Activated B cell treated with CpG ODN at 0.5 μM for 24 hours (primary cell): ENCODE results near the gene RPRD2. TPM values are rescaled to one million over a fixed set of nuclear protein-coding genes. Genes with fewer than 3 reads are reported as not detected.
A peak's percentile ranks its signal among the peaks of the same experiment; 100 is the strongest.

Source experiments
- ATAC-seq: fragments of 200-7000 bp; cut with Tn5 transposase; one replicate; pipeline ENCODE4 v1.10.0; 2021; ENCODE audit warnings: low read depth, mild to moderate bottlenecking, moderate library complexity
- CTCF ChIA-PET: fragments of 350-600 bp; sonication (Branson Sonifier 250); formaldehyde crosslinking; loops from one replicate; lab custom pipeline; 2021; ENCODE audit warnings: antibody characterized with exemption; lab: Charles Lee
- POLR2A ChIA-PET: fragments of 350-600 bp; sonication (Branson Sonifier 250); formaldehyde crosslinking; loops from one replicate; lab custom pipeline; 2021; ENCODE audit warnings: antibody characterized with exemption; lab: Charles Lee
- DNase-seq: peaks from one replicate; pipeline ENCODE4 v3.0.0; 2022
- H3K27ac Mint-ChIP-seq: one replicate; pipeline ENCODE4 v1.8.0; 2020; ENCODE audit warnings: mixed read lengths
- H3K27me3 Mint-ChIP-seq: one replicate; pipeline ENCODE4 v1.8.0; 2021; ENCODE audit warnings: mixed read lengths
- H3K36me3 Mint-ChIP-seq: one replicate; pipeline ENCODE4 v1.8.0; 2021; ENCODE audit warnings: low read depth, mixed read lengths
- H3K4me1 Mint-ChIP-seq: one replicate; pipeline ENCODE4 v1.8.0; 2021; ENCODE audit warnings: mixed read lengths
- H3K4me3 Mint-ChIP-seq: one replicate; pipeline ENCODE4 v1.8.0; 2020; ENCODE audit warnings: mild to moderate bottlenecking, mixed read lengths
- H3K9me3 Mint-ChIP-seq: one replicate; pipeline ENCODE4 v1.8.0; 2020; ENCODE audit warnings: mixed read lengths
- CTCF ChIP-seq: fragments of 200-600 bp; IDR thresholded peaks from one replicate; pipeline ENCODE4 v1.8.0; 2022; ENCODE audit warnings: antibody characterized with exemption, mild to moderate bottlenecking
- intact Hi-C: fragments of 100-400 bp; cut with micrococcal nuclease; formaldehyde crosslinking; loops from one replicate; pipeline ENCODE4 v1.15.1; 2024
- total RNA-seq: library from RNA; stranded (reverse); gene quantifications from 2 replicates; pipeline ENCODE4 v1.2.3, GENCODE V29; 2022

Gene RPRD2
- total RNA-seq, 1 donor from 2014 or later = 28.6 TPM

- TF ChIP-seq CTCF = no peak
- ATAC-seq (no peak), DNase-seq (no peak)
- no peak overlapping the region for H3K4me3 Mint-ChIP-seq
- H3K27ac Mint-ChIP-seq = no peak overlapping the region
- H3K4me1 Mint-ChIP-seq = no peaks in the 10 kb centered on the region
- H3K36me3 Mint-ChIP-seq = peaks cover 43% of the 10 kb centered on the region
- H3K27me3 Mint-ChIP-seq = no peaks in the 10 kb centered on the region
- no peaks in the 10 kb centered on the region for H3K9me3 Mint-ChIP-seq
- ChIA-PET POLR2A (interaction anchor here (0.6 to 0.7 kb wide), 2 partner anchors 12 to 131 kb away, joined by 5 to 7 read pairs; no protein-coding TSS in a partner anchor), CTCF (no interaction called here)
- intact Hi-C loops = no loop called here
These were observed 109.7 kb downstream of the RPRD2 start for GRCh38 chr1:150473659-150474058.

GRCh38 chr1:150474869-150475268 lies 110.9 kb downstream of the RPRD2 start:
- H3K27ac Mint-ChIP-seq = no peak overlapping the region
- no peaks in the 10 kb centered on the region for H3K4me1 Mint-ChIP-seq
- ChIA-PET POLR2A (interaction anchor here (0.6 kb wide), 1 partner anchor 506 kb away, joined by 8 read pairs; no protein-coding TSS in a partner anchor), CTCF (no interaction called here)
- no peak for TF ChIP-seq CTCF
- DNase-seq (no peak), ATAC-seq (no peak)
- H3K27me3 Mint-ChIP-seq = no peaks in the 10 kb centered on the region
- no peaks in the 10 kb centered on the region for H3K9me3 Mint-ChIP-seq
- intact Hi-C loops = no loop called here
- no peak overlapping the region for H3K4me3 Mint-ChIP-seq
- H3K36me3 Mint-ChIP-seq = peaks cover 38% of the 10 kb centered on the region

- ChIA-PET CTCF (no interaction called here), POLR2A (no interaction called here)
- no peaks in the 10 kb centered on the region for H3K4me1 Mint-ChIP-seq
- no peak for DNase-seq
- no peak for ATAC-seq
- no peaks in the 10 kb centered on the region for H3K27me3 Mint-ChIP-seq
- intact Hi-C loops = no loop called here
- H3K9me3 Mint-ChIP-seq = no peaks in the 10 kb centered on the region
- H3K4me3 Mint-ChIP-seq = no peak overlapping the region
- no peak overlapping the region for H3K27ac Mint-ChIP-seq
- no peak for TF ChIP-seq CTCF
- H3K36me3 Mint-ChIP-seq = peaks cover 20% of the 10 kb centered on the region
These were observed 112.8 kb downstream of the RPRD2 start for GRCh38 chr1:150476754-150477153.

GRCh38 chr1:150477320-150477719 lies 113.4 kb downstream of the RPRD2 start:
- Mint-ChIP-seq H3K4me3 (no peak overlapping the region), H3K27me3 (no peaks in the 10 kb centered on the region), H3K9me3 (no peaks in the 10 kb centered on the region), H3K27ac (no peak overlapping the region), H3K36me3 (peaks cover 14% of the 10 kb centered on the region), H3K4me1 (no peaks in the 10 kb centered on the region)
- DNase-seq = no peak
- ChIA-PET CTCF (interaction anchor here (0.6 kb wide), 1 partner anchor 14 kb away, joined by 3 read pairs; no protein-coding TSS in a partner anchor), POLR2A (interaction anchor here (0.7 kb wide), 1 partner anchor 10 kb away, joined by 3 read pairs; no protein-coding TSS in a partner anchor)
- intact Hi-C loops = no loop called here
- TF ChIP-seq CTCF = no peak
- ATAC-seq = no peak

DNA sequence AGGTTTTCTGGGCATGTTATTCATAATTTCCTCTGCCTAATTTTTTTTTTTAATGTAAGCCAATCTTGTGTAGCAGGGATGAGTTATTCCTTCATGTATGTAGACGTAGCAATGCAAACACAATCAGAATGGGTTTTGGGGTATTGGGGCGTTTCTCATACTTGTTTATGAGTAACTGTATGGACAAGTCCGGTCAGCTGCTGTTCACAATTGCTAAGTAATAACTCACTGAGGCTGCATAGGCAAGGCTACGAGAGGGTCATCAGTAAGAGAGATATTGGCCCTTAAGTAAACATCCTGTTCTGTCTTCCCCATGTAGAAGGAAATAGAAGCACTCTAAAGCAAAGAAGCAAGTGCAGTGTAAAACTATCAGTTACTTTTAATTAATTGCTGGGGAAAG lies 113.8 kb downstream of the RPRD2 start:
- no peak for TF ChIP-seq CTCF
- Mint-ChIP-seq H3K9me3 (no peaks in the 10 kb centered on the region), H3K27ac (peak overlapping the region; percentile 26), H3K4me3 (no peak overlapping the region), H3K4me1 (no peaks in the 10 kb centered on the region), H3K27me3 (no peaks in the 10 kb centered on the region), H3K36me3 (peaks cover 10% of the 10 kb centered on the region)
- CTCF ChIA-PET = interaction anchor here (0.6 kb wide), 1 partner anchor 14 kb away, joined by 3 read pairs; no protein-coding TSS in a partner anchor
- no peak for ATAC-seq
- DNase-seq = no peak
- intact Hi-C loops = no loop called here
- POLR2A ChIA-PET = interaction anchor here (0.7 kb wide), 1 partner anchor 10 kb away, joined by 3 read pairs; no protein-coding TSS in a partner anchor
